Stimulated activated CD8-positive, alpha-beta memory T cell treated with anti-CD3 and anti-CD28 coated beads, Interleukin-12 subunit alpha, Interleukin-12 subunit beta, amount 100 ng/mL, for 24 hours (primary cell): ENCODE measurements around the gene EN1.

ENCODE experiments used
- DNase-seq: peaks from one replicate; pipeline ENCODE4 v3.0.0-alpha.2; 2020; ENCODE audit errors: extremely low read depth

Gene EN1

DNA sequence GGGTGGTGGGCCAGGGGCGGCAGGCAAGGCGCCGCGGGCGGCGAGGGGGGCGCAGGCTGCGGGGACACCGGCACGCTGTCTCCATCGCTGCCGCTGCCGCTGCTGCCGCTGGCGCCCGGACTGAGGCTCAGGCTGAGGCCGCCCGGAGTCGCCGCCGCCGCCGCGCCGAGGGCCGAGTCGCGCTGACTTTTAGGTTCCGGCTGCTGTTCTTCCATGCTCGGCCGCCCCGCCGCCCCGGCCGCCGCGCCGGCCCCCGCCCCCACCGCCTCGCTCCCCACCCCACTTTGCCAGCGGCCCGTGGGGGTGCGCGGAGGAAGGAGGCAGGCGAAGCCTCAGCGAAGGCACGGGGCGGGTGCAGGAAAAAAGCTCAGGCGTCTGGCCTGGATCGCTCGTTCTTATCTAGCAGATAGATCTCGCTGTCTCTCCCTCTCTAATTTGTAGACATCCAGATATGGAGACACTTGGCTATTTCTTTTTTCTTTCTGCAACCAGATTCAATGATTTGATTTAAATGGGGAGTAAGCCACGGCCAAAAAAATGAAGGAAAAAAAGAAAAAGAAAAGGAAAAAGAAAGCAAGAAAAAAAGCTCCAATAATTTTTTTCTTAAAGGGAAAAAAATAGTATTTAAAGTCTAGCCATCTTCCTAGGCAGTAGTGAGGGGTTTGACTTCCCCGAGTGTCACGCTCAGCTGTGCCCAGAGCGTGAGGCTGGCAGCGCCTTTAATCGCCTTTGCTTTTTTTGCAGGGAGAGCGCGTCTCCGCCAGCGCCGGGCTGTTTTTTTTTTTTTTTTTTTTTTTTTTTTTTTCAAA, at the start of gene EN1:
Gene EN1 (minus strand): TSS at position 696 of the 809 bp plus-strand sequence. CDS start 481 bp downstream, at position 215.
- DNase-seq: no peak

DNA sequence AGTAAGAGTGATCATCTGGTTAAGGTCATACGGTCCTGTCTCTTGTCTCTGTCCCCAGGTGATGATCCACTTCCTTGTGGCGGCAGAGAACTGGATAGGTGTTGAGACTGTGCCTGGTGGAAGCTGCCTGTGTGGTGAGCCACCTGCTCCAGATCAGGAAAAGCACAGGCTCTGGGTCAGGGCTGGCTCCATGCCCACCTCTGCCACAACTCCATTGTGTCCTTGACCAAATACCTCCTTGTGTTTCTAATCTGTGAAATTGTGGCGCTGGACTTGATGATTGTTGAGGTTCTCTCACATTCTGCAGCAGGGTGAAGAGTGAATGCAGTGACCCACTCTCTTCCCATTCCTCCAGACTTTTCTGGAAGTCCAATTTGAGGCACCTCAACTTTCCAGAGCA, 45.7 kb upstream of the EN1 start:
- DNase-seq: no peak

DNA sequence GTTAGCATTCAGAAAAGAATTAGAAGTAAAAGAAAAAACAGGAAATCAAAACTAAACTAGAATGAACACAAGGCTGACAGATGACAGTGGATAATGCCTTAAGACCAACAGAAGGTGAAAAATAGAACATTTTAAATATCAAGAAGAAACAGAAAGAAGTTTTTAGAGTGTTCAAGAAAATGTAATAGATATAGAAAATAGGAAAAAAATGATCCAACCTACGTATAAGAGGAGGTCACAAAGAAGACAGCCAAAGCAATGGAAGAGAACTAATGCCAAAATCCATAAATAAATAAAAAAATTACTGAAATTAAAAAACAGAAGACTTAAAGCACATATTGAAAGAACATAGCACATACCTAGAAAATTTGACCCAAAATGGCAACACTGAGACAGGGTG, 42.5 kb upstream of the EN1 start:
- DNase-seq: no peak

DNA sequence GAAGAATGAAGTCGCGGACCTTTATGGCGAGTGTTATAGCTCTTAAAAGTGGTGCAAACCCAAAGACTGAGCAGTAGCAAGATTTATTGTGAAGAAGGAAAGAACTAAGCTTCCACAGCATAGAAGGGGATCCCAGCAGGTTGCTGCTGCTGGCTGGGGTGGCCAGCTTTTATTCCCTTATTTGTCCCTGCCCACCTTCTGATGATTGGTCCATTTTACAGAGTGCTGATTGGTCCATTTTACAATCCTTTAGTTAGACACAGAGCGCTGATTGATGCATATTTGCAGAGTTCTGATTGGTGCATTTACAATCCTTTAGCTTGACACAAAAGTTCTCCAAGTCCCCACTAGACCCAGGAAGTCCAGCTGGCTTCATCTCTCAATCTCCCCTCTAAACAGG, 36.3 kb upstream of the EN1 start:
- no peak for DNase-seq

DNA sequence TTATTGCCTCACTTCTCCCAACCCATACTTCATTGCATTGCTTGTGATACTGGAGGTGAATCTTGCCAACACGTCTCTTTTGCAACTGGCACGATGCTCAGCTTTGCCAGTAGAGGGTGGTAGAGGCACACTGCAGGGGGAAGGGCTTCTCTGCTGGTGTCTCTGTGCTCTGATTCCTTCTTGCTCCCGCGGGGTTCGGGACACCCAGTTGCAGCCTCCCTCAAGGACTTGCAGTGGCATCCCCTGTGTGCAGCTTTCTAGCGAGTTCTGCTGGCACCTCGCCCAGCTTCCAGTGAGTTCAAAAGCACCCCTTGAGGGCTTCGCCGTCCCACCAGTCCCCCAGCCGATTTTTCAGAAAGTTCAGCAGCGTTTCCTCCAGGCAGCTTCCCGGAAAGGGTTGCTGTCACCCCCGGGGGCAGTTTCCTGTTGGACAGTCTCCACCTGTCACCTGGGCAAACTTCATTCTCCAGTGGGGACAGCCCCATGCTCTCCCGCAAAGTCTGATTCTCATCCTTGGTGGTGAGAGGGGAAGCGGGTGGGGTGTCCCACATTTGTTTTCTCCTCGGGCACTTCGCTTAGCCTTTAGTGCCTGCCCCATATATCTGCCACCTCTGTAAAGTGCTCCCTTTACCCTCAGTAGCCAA, 35.4 kb upstream of the EN1 start:
- no peak for DNase-seq

DNA sequence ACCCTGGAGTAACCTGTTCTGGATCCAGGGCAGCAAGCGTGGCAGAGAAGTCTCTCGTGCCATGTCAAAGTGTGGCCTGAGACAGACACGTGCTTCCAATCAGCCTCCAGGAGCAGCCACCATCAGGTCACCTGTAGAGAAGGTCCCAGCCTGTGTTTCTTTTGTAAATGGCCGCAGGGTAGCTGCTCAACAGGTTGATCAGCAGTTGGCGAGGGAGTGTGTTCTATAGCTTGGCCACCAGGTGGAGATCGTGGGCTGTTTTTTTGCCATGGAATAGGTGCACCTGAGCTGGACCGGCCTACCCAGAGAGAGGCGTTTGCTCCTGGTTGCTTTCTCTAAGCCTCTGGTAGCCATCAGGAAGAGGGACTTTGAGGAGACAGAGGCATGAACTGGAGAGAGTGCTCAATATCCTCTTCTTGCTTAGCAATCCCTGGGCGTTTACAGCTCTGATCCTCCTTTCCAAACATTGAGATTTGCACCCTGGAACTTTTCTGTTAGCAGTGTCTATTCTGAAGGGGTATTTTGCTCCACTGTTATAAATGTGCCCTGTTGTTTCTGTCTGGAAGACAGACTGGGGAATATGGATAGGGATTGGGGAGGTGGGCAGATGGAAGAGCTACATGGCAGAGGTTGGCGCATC, 34.2 kb upstream of the EN1 start:
- DNase-seq: no peak

DNA sequence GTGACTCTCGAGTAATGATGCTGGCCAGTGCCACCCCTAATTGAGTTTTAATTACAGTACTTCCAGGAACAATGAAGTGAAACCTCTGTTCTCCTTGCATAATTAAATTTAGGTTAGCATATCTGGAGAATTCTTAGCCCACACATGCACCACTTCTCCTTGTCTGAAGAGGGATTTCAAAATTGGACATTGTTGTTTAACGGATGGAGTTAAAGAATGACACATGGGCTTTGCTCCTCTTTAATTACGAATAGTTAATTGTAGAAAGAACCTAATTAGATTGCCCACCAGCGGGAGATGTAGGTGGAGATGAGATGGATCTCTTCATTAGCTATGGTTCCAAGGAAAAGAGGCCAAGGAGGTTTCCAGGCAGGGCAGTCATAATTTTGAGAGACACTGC, 33.1 kb upstream of the EN1 start:
- no peak for DNase-seq

DNA sequence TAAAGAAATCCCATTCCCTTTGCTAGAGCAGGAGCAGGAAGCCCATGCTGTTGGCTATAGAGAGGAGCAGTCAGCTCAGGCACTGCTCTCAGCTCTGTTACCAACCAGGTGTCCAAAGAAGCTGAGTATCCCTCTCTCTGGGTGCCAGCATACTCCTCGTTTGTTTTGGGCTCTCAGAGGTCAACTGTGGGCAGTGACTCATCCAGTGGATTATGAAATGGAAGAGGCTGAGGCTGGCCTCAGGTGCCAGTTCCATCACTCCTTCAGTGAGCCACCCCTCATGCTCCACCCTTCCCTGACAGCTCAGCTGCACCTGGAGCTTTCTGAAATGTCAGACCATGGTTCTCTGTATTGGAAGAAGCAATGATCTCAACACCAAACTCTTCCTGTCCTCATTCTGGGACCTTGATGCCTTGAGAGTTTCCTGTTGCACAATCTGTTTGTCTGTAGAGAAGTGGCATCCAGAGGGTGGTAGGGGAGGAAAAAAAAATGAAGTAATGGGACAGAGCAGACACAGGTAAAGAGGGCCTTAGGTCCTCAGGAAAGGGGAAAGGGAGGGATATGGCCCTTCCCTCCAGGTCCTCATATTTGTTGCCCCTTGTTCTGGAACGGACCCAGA, 31.2 kb upstream of the EN1 start:
- no peak for DNase-seq

DNA sequence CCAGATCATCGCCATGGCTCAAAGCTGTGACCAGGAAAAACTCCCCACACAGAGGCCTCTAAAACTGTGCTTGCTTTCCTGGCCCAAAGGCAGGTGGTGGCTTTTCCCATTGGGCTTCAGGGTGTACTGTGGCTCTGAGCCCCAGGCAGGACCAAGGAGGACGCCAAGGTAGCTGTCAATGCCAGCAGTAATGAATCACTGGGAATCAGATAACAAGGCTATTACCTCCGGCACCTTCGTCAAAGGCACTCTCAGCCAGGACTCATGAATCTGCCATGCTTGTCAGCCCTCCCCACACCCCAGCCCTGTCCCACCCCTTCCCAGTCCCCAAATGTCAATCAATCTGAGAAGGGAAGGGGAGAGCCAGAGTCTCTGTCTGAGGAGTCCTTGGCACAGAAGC, 27.9 kb upstream of the EN1 start:
- DNase-seq: no peak

DNA sequence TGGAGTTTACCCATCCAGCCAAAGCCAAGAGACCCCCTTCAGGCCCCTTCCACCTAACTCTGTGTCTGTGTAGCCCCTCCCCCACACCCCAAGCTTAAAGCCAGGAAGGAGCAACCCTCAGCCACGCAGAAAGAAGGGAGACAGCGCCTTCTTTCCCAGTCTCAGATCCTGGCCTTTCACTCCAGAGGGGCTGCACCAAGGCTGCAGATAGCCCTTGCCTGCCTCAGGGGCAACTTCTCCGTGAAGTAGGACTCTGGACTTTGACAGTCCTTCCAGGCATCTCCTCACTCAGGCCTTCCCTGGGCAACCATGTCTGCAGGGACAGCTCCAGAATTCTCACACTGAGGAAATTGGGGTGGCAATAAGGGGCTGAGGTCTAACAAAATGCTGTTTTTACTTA, 26.9 kb upstream of the EN1 start:
- DNase-seq: no peak

DNA sequence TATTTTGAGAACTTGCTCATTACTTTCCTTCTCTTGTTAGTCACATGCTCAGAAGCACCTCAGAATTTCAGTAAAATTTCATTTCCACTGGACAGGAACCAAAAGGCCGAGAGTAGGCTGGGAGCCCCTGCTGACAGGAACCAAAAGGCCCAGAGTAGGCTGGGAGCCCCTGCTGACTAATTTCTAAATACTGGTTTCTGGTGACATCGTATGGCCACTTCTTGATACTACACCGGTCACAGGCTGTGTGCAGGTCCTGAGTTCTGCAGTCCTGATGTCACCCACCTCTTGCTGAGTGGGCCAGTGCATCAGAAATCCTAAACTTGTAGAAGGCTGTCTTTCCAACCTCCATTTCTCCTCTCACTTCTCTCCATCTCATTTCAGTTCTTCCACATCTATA, 17.7 kb upstream of the EN1 start:
- DNase-seq: no peak

DNA sequence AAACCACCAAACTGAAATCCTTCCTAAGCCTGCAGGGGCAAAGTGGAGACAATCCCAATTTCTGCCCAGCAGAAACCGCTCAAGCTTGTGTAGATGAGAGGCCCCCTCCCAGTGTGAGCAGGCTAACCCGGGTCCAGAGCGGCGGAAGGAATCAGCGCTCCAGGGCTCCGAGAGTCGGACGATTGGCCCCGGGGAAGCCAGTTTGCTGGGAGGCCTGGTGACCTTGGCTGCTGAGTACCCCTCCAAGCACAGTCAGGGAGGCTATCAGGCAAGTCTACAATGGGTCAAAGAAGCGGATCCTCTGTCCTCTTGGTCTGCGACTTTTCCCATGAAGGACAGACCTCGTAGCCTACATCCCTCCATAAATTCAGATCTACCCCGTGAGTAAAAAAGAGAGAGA, 16.8 kb upstream of the EN1 start:
- DNase-seq: no peak

DNA sequence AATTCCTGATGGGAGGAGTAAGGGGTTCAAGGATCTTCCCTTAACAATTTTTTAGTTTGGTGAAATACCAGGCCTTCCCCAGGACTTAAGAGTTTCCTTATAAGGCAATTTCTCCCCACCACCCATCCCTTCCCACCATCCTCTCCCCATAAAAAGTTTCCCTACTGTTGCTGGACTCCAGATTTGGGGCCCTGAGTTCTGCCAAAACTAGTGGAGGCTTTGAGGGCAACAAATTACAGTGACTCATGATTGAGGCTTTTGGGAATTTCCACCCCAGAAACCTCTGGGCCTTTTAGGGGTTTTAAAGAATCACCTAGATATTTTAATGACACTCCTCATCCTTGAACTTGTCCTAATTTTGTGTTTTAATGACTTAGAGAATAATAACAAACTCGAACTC, 14.3 kb upstream of the EN1 start:
- no peak for DNase-seq

DNA sequence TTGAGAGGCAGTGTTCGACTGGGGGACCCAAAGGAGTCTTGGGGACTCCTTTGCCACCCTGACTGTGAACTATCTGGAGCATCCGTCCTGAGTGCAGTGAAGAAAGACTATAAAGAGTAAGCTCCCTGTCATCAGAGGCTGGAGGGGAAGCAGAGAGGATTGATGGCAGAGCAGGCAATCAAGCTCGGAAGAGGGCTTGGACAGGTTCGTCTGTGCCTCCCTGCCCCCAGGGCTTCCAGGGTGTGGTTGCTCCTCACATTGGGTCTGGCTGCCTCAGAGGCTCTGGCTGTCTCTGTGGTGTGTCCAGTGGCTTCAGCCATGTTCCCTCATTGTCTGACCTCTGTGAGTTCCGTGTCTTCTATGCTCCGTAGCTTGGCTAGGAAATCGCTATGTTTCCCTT, 13.8 kb upstream of the EN1 start:
- no peak for DNase-seq

DNA sequence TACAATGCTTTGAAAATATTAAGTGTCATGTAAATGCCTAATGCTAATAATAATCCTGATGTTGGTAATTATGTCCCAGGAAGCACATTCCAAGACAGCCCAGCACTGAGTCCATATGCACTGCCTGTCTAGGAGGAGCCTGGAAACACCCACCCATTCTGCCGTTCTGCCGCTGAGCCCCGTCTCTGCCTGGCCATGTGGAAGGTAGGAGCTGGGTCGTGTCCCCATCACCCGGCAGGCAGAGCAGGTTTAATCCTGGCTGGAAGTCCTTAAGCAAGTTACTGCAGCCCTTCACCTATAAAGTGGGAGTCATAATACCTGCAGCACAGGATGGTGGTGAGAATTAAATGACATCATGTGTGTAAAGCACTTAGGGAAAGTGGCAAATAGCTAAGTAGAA, 13.1 kb upstream of the EN1 start:
- no peak for DNase-seq

DNA sequence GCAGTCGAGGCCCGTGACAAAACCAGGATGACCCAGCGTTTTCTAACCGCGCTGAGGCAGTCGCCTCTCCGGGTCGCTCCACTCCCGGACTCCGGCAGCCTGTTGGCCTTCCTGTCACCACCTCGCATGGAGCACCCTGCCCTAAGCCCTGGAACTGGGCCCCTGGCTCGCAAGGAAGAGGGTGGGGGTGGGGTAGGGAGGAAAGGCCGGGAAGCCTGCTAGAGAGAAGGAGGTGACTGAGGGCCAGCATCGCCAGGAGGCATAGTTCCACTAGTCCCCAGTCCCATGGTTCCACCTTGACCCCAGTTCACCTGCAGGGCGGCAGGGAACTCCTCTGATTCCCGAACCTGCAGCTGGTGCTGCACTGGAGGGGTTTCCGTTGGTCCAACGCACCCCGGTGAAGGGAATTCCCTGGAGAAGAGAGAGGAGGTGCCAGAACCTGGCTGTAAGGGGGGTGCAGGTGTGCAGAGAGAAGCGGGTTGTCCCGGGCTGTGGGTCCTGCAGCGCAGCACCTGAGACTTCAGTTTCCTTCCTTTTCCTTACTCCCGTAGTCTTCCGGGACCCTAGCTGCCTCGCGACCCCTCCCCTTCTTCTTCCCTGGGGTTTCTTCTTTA, 11.8 kb upstream of the EN1 start:
- no peak for DNase-seq

DNA sequence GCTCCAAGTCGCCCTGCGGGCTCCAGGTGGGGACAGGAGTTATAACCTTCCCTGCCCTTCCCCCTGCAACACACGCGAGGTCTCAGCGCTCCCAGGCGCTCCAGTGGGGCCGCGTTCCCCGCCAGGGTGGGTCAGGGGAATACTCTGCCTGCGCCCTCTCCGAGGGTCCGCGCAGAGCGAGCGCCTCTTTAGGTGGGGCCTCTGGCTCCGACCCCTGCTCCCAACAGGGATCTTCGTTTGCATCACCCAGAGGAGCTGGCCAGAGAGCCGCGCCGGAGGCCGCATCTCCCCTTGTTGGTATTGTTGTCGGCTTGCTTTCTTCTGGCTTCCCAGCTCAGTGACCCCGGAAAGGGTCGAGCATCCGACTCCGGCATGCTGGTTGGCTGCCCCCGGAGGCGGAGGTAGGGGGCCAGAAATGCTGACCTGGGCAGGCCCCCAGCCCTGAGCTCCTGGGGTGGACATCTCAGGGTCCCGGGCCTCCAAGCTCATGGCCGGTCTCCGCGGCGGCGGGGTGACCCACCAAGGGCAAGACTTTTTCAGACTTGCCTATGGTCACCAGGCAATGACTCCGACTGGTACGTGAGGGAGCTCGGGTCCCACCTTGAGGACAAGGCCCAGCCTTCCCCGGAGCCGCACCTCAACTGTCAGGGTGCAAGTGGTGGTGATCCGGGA, 11.2 kb upstream of the EN1 start:
- no peak for DNase-seq

DNA sequence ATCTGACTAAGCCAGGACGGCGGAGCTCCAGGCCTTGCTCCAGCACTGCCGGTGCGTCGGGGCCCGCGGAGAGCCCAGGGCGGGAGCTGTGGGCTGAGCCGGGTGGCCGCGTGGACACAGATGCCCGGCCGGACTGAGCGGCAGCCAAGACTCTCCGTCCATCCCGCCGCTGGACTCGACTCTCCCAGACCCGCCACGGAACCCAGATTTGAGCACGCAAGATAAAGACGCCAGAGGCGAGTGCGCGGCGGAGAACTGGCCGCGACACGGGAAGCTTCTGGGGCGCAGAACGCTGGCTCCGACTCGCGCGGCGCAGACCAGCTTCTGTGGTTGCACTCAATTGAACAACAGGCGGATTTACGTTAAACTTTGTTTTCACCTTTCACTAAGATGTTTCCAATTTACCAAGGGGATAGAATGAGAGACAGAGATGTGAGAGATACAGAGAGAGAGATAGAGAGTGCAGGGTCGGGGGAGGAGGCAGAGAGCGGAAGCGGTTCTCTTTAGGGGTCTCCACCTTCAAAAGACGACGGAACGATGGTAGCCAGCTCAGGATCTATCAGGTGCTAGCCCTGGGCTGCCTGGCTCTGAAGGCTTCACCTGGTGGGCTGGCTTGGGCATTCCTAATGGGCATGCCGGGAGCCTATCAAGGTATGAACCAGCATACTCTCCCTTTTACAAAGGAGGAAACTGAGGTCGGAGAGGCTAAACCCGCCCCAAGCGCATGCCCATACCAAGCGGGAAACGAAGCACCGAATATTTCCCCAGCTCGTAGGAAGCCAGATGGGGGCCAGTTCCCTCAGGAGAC, 10.4 kb upstream of the EN1 start:
- DNase-seq: no peak

DNA sequence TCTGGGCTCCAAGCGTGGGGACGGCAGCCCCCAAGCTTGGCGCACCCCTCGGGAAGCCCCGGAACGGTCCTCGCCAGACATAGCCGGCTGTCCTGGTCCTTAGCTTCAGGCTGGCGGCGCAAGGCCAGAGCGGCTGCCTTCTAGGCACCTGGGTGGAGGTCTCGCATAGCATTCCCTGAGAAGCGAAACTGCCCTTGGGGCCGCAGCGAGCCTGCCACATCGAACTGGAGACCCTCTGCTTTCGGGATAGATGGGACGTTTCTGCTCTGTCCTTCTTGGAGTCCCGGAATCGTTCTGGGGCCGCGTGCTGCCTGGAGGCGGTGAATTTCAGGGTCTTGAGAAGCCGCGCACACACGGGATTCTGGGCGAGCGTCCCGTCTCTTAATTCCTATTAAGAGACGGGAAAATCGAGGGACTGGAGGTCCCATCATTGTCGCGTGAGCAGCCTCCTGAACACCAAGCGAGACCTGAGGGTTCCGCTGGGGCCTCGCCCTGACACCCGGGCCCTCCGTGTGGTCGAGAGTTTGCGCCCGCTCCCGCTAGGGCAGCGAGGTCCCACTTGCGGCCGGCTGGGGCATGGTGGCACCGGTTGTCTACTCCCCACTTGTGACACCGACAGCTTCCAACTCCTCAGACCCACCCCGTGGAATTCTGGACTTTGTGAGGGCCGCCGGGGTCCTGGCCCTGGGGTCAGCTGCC, 9.7 kb upstream of the EN1 start:
- no peak for DNase-seq

DNA sequence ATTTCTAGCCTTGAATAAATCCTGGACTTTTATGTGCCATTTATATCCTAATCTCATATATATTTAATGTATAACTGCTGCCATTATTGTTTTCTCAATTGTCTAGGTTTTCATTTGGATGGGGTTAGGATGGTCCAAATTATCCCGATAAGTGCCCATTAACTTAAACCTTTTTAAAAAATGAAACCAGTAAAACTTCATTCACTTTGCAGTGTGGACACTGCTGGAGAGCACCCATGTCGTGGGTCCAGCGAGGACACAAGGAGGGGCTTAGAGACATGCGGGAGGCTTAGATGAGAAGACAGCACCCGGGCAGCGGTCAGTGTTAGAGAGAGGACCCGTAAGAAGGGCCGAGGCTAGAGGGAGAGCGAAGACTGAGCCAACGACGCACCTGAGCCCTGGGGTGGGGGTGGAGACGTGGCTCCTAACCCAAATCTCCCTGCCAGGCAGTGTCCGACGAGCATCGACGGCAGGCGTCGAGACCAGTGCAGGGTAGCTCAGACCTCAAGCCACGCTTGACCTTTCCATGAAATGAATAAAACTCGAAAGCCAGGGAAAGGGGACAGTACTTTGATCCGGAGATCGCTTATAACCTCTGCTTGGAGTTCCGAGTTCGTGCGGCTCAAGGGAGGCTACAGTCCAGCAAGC, 9.0 kb upstream of the EN1 start:
- no peak for DNase-seq
